Psoas muscle (tissue), 8 donors: ENCODE measurements around the gene SRP54. TPM values are rescaled to one million over a fixed set of nuclear protein-coding genes. Genes with fewer than 3 reads are reported as not detected.

Experiments
- ATAC-seq, 4 donors: fragments of 200-7000 bp; cut with Tn5 transposase; one replicate each; pipeline ENCODE4 v1.9.1; 2020; ENCODE audit warnings: moderate library complexity in 3 of 4, mild to moderate bottlenecking in 2 of 4
- DNase-seq, 2 donors: peaks; one replicate each; pipeline ENCODE4 v3.0.0-alpha.2; 2020
- H3K27ac ChIP-seq: fragments of 200-600 bp; one replicate; pipeline ENCODE4 v1.8.0; 2022
- H3K27me3 ChIP-seq, 3 donors: fragments of 200-600 bp in 1 of 3; one replicate each; pipeline versions ENCODE4 v1.6.1 to v1.8.0; 2013 to 2022; ENCODE audit warnings: low read length in 2 of 3, mild to moderate bottlenecking in 2 of 3, moderate library complexity in 1 of 3; ENCODE audit not compliant: insufficient read depth in 3 of 3
- H3K36me3 ChIP-seq, 2 donors: fragments of 200-600 bp in 1 of 2; one replicate each; pipeline versions ENCODE4 v1.6.1 to v1.8.0; 2013 to 2022; ENCODE audit warnings: low read depth in 1 of 2, mild to moderate bottlenecking in 1 of 2, moderate library complexity in 1 of 2; ENCODE audit not compliant: insufficient read depth in 1 of 2
- H3K4me1 ChIP-seq: fragments of 200-600 bp; one replicate; pipeline ENCODE4 v1.8.0; 2022
- H3K4me3 ChIP-seq: fragments of 200-600 bp; one replicate; pipeline ENCODE4 v1.8.0; 2022; ENCODE audit warnings: mild to moderate bottlenecking
- H3K9me3 ChIP-seq: fragments of 200-600 bp; one replicate; pipeline ENCODE4 v1.8.0; 2022
- WGBS, 3 donors: extraction: QIAGEN DNeasy Blood & Tissue Kit; methylation state at CpG; one replicate each; pipeline versions ENCODE4 v1.1.6 to v1.1.7; 2013; 5-methylcytosine and 5-hydroxymethylcytosine counted together
- intact Hi-C, 2 donors: fragments of 100-400 bp; cut with DNase I; formaldehyde crosslinking; loops; one replicate each; pipeline versions ENCODE4 v1.11.0 to v1.14.2; 2022
- polyA plus RNA-seq, 3 donors: library from polyadenylated mRNA; stranded (reverse); fragments of 200-250 nt; gene quantifications; one replicate each; pipeline ENCODE4 v1.2.3, GENCODE V29; 2013
- total RNA-seq, 4 donors: library from RNA; stranded (reverse); fragmentation: NEBNext Ultra II Directional in 2 of 4; extraction: Animal tissue kit (Norgen Biotek cat#: 25700) in 2 of 4; gene quantifications; one replicate each; pipeline versions ENCODE4 v1.2.1 to v1.2.4, GENCODE V29; 2021 to 2023
- TF ChIP-seq, protein P1 (sequence below): fragments of 200-600 bp; IDR thresholded peaks from one replicate; pipeline ENCODE4 v1.8.0; 2022; ENCODE audit warnings: antibody characterized with exemption
- donor health status: healthy with polysubstance abuse.
- donor health status: DM: no; HTN: no; CAD: no; lungs with moderate emphysema.
- donor health status: Bipolar disorder and iron deficiency.
- donor health status: healthy.
- donor health status: DM: yes; HTN: yes; CAD: no.
- donor health status: DM: no; HTN: no; CAD: no.
- donor health status: DM: no; HTN: no; CAD: no.
- donor health status: DM: yes; HTN: yes; CAD: no.

Gene SRP54
- total and polyA plus RNA-seq, 7 donors, result 27.9 to 51.2 (median 35.7) TPM

DNA sequence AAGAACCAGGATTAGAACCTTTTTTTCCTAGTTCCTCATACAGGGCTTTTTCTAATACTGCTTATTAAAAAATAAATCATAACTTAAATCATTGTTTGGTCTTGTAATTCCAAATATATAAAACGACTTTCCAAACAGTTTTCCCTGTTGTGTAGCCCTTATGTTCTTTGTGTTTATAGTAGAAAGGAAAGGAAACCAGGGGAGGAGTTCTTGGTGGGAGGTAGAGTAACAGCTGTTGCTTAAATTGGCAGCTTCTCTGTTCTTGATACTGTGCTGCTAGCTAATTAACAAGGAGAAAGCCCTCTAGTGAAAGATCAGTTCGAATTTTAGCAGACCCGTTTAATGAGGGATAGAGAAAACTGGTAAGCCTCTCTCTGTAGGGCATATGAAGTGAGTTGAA is 15.0 kb downstream of the SRP54 start:
- no peak for DNase-seq
- Histone ChIP-seq H3K4me1 (no peaks in the 10 kb centered on the region), H3K9me3 (no peaks in the 10 kb centered on the region), H3K36me3 (peaks cover 2 to 58% of the 10 kb centered on the region in 2 donors), H3K4me3 (no peak overlapping the region), H3K27me3 (no peaks in the 10 kb centered on the region), H3K27ac (no peak overlapping the region)
- intact Hi-C loops, result no loop called here
- ATAC-seq, result no peak
- TF ChIP-seq, protein P1, sequence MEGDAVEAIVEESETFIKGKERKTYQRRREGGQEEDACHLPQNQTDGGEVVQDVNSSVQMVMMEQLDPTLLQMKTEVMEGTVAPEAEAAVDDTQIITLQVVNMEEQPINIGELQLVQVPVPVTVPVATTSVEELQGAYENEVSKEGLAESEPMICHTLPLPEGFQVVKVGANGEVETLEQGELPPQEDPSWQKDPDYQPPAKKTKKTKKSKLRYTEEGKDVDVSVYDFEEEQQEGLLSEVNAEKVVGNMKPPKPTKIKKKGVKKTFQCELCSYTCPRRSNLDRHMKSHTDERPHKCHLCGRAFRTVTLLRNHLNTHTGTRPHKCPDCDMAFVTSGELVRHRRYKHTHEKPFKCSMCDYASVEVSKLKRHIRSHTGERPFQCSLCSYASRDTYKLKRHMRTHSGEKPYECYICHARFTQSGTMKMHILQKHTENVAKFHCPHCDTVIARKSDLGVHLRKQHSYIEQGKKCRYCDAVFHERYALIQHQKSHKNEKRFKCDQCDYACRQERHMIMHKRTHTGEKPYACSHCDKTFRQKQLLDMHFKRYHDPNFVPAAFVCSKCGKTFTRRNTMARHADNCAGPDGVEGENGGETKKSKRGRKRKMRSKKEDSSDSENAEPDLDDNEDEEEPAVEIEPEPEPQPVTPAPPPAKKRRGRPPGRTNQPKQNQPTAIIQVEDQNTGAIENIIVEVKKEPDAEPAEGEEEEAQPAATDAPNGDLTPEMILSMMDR, result no peak
- 12 to 15% (median 13%) methylated on average over 3 of the region's 3 CpGs for WGBS, 3 donors

- WGBS, 3 donors, result 92 to 99% (median 94%) methylated on average over 3 of the region's 3 CpGs
- peaks cover 6 to 73% of the 10 kb centered on the region in 2 donors for H3K36me3 ChIP-seq
- intact Hi-C loops, result no loop called here
These were observed 16.7 kb downstream of the SRP54 start for GRCh38 chr14:34999500-34999899.

GRCh38 chr14:35001621-35002020 is 18.8 kb downstream of the SRP54 start:
- intact Hi-C loops, result no loop called here
- no peak overlapping the region for H3K27ac ChIP-seq
- TF ChIP-seq, protein P1, result no peak
- DNase-seq (no peak), ATAC-seq (no peak)
- no peaks in the 10 kb centered on the region for H3K9me3 ChIP-seq
- H3K27me3 ChIP-seq, result no peaks in the 10 kb centered on the region
- 93 to 99% (median 96%) methylated on average over 2 of the region's 2 CpGs for WGBS, 3 donors
- H3K4me1 ChIP-seq, result no peaks in the 10 kb centered on the region
- peaks cover 6 to 88% of the 10 kb centered on the region in 2 donors for H3K36me3 ChIP-seq
- no peak overlapping the region for H3K4me3 ChIP-seq

More at GRCh38 chr14:34999500-34999899, 16.7 kb downstream of the SRP54 start:
- TF ChIP-seq, protein P1, result no peak
- Histone ChIP-seq H3K27ac (no peak overlapping the region), H3K9me3 (no peaks in the 10 kb centered on the region), H3K4me1 (no peaks in the 10 kb centered on the region), H3K27me3 (no peaks in the 10 kb centered on the region), H3K4me3 (no peak overlapping the region)
- DNase-seq (no peak), ATAC-seq (no peak)

GRCh38 chr14:35004839-35005238 is 22.0 kb downstream of the SRP54 start:
- Histone ChIP-seq H3K4me3 (no peak overlapping the region), H3K4me1 (no peaks in the 10 kb centered on the region), H3K27me3 (no peaks in the 10 kb centered on the region), H3K36me3 (peaks cover 6 to 86% of the 10 kb centered on the region in 2 donors), H3K9me3 (no peaks in the 10 kb centered on the region), H3K27ac (no peak overlapping the region)
- TF ChIP-seq, protein P1, result no peak
- intact Hi-C loops, result no loop called here
- DNase-seq (no peak), ATAC-seq (no peak)
- WGBS, 3 donors, result 88 to 97% (median 91%) methylated on average over 1 of the region's 1 CpG

DNA sequence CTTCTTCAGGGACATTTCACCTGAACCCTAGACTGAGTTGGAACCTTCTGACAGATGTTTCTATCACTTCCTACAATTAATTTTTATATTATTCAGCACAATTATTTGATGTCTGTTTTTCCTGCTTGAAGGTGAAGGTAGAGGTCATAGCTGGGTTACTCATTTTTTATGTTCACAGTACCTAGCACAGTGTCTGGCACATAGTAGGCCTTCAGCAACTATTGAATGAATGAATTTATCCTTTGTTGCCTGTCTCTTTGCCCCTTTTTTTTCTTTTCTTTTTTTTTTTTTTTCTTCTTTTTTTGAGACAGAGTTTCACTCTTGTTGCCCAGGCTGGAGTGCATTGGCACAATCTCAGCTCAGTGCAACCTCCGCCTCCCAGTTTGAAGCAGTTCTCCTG is 33.8 kb downstream of the SRP54 start:
- no peak overlapping the region for H3K4me3 ChIP-seq
- H3K4me1 ChIP-seq, result no peaks in the 10 kb centered on the region
- H3K9me3 ChIP-seq, result no peaks in the 10 kb centered on the region
- H3K36me3 ChIP-seq, result peaks cover 6 to 100% of the 10 kb centered on the region in 2 donors
- no peak overlapping the region for H3K27ac ChIP-seq
- WGBS, 3 donors, result 100% methylated on average over 1 of the region's 1 CpG
- no peaks in the 10 kb centered on the region for H3K27me3 ChIP-seq
- DNase-seq, result no peak
- ATAC-seq, result no peak
- intact Hi-C loops, result no loop called here
- TF ChIP-seq, protein P1, result no peak
